Putamen (tissue), 1 donor: ENCODE data around the gene WDFY1.
A peak's percentile ranks its signal among the peaks of the same experiment; 100 is the strongest.

Experiments used
- DNase-seq: peaks from one replicate; pipeline ENCODE4 v3.0.0-alpha.2; 2016; ENCODE audit warnings: low spot score

WDFY1 gene

GRCh38 chr2:223856584-223856983, 88.6 kb downstream of the WDFY1 start:
- DNase-seq, result no peak

- DNase-seq, result no peak
Measured at GRCh38 chr2:223856021-223856420, 89.1 kb downstream of the WDFY1 start.

- peak; percentile 25 for DNase-seq
Measured at GRCh38 chr2:223855426-223855825, 89.7 kb downstream of the WDFY1 start.

- DNase-seq, result no peak
Measured at GRCh38 chr2:223854741-223855140, 90.4 kb downstream of the WDFY1 start.

GRCh38 chr2:223853425-223853837, 91.7 kb downstream of the WDFY1 start:
- DNase-seq, result no peak

GRCh38 chr2:223852281-223852795, 92.8 kb downstream of the WDFY1 start:
- no peak for DNase-seq

- DNase-seq, result no peak
Measured at GRCh38 chr2:223847410-223847809, 97.7 kb downstream of the WDFY1 start.

GRCh38 chr2:223846515-223846914, 98.6 kb downstream of the WDFY1 start:
- DNase-seq, result no peak

- DNase-seq, result no peak
Measured at GRCh38 chr2:223841436-223842190, 103.5 kb downstream of the WDFY1 start.

GRCh38 chr2:223837287-223838061, 107.7 kb downstream of the WDFY1 start, which contains the start of gene AP1S3:
Gene AP1S3 (minus strand): TSS chr2:223837582. CDS start chr2:223837450, 132 bp downstream.
- peak; percentile 57 for DNase-seq

- DNase-seq, result no peak
Measured at GRCh38 chr2:223835701-223836532, 109.2 kb downstream of the WDFY1 start.

GRCh38 chr2:223834431-223834830, 110.7 kb downstream of the WDFY1 start:
- no peak for DNase-seq

GRCh38 chr2:223832241-223832903, 112.8 kb downstream of the WDFY1 start:
- no peak for DNase-seq

GRCh38 chr2:223829128-223829527, 116.0 kb downstream of the WDFY1 start:
- no peak for DNase-seq

- no peak for DNase-seq
Measured at GRCh38 chr2:223828314-223828713, 116.8 kb downstream of the WDFY1 start.

GRCh38 chr2:223826995-223827394, 118.1 kb downstream of the WDFY1 start:
- no peak for DNase-seq
